Endothelial cell of hepatic sinusoid (primary cell): ENCODE measurements around the gene NIT1.

ENCODE experiments used
- in situ Hi-C: cut with HindIII; loops from 2 replicates; pipeline ENCODE4 v1.10.0; 2017; ENCODE audit warnings: low sequenced_read_pairs

The NIT1 gene, protein sequence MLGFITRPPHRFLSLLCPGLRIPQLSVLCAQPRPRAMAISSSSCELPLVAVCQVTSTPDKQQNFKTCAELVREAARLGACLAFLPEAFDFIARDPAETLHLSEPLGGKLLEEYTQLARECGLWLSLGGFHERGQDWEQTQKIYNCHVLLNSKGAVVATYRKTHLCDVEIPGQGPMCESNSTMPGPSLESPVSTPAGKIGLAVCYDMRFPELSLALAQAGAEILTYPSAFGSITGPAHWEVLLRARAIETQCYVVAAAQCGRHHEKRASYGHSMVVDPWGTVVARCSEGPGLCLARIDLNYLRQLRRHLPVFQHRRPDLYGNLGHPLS

DNA sequence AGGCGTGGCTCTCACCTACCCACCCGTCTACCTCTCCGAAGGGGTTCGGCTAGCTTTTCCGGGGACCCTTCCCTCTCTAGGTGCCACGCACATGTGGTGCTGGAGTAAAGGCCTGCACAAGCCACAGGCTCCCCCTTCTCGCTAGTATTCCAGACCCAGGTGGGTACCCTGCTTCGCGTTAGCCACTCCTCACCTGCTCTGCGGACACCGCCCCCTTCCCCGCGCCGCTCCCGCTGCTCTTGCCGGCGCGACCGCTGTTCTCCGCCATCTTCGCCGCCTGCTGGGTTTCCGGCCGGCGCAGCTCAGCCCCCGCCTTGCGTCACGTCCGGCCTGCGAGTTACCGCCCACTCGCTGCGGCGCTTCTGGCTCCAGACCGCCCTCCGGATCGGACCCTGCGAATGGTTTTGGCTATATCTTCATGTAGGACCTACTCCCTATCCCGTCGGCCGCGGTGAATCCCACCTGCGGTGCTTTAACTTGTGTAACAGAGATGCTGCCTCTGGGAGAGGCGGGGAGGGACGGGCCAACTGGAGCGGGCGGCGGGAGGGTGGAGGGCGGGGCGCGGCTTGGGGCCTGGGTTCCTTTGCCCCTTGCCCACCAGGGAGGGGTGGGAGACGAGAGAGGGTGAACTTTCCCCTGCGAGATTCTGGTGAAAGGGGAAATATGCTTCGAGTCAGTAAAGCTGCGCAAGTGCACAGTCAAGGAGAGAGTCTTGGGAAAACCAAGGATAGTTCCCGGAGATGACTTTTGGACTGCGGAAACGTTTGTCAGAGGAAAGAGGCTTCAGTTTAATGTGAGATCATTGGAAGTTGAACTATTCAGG, at the start of gene NIT1, which contains the start of gene PFDN2:
TSS of gene NIT1 (plus strand) at position 347 of the 823 bp plus-strand sequence. CDS start at position 419, 72 bp downstream.
TSS of gene PFDN2 (minus strand) at position 279 of the 823 bp plus-strand sequence. CDS start at position 268, 11 bp downstream.
- in situ Hi-C loops = no loop called here

DNA sequence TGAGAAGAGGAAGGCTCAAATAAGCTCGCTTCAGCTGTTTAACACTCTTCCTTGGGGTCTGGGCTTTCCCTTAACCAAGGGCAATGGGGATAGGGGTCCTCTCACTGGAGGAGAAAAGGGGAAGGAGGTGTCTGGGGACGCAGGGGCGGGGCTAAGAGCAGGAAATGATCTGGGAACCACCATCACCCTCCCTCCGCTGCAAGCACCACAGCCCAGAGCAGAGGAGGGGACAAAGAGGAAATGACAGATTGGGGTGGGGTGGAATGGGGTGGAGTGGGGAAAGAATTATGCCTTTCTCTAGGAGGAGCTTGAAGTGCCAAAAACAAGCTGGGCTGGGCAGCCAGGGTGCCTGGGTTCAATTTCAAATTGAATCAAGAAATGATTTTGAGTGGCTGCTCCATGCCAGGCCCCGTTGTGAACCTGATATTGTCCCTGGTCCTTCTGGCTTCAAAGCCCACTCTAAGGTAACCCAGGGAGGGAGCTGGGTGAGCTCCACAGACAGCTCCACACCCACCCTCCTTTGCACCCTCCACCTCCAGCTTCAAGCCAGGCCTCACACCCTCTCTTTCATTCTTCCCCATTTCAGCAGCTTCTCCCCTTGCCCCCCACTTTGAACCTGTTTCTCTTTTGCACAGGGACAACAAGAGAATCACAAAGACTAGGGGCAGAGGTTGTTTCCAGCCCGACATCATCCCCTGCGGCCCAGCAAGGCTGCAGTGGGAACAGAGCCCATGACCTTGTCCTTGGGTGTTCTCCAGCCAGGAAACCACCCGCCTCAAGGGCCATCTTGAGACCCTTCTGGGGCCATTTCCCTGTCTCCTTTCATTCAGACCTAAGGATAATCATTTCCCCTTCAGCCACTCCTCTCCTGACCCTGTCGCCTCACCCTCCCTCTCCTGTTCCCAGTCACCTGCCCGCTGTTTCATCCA, 49.3 kb upstream of the NIT1 start:
- in situ Hi-C loops = no loop called here

DNA sequence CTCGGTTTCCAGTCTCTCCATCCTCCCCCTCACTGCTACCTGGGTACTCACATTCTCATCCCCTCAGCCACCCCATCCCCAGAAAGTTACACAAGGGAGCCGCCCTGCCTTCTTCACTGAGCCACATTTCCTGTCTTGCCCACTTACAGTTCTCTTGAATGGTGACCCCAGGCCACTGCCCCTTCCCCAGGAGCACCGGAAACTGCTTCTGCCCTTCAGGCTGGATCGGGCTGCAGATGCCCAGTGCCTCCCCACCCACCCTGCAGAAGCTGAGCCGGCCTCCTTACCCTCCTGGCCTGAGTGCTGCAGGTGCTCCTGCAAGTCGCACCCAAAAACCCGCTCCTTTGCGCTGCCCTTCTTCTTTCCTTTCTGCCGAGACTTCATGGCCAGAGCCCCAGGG, 48.7 kb upstream of the NIT1 start:
- in situ Hi-C loops = no loop called here

DNA sequence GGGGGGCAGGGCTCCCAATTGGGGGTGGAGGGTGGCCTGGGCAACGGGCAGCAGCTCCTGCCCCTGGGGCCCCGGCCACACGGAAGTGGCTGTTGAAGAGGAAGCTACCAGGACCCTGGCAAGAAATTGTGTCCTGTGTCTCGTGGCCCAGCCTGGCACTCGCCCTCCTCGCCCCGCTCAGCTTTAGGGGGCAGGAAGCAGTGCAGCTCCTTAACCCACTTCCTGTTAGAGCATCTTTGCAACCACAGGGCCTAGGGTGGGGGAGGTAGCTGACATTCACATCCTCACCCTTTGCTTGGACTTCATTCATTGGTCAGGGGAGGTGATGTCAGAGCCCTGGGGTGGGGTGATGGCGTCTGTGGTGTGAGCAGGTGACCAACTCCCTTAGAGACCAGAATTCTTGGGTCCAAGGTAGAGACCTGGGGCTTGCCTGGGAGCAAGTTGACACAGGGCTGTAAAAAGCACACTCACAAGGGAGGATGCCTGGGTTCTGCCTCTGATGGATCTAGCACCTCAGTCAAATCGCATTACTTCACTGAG, 48.1 kb upstream of the NIT1 start, which contains the start of gene ARHGAP30:
TSS of gene ARHGAP30 (minus strand) at position 161 of the 540 bp plus-strand sequence. CDS start 267 bp downstream, outside the sequence.
- in situ Hi-C loops = no loop called here

DNA sequence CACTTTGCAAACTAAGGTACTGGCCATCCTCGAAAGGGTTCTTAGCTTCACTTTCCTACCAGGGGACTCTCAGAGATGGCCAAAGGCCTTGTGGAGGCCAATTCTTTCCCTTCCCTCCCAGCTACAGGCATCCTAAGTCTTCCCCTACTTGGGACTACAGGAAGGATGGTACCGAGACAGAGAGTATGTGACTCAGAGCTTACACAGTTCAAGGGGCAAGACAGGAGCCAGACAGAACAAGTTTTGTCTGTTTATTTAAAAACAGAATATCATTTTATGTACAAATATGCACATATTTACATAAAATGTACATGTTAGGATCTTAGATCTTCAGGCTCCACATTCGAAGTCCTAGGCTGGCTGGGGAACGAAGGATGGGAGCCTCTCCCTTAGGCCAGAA, 47.1 kb upstream of the NIT1 start:
- in situ Hi-C loops = no loop called here

DNA sequence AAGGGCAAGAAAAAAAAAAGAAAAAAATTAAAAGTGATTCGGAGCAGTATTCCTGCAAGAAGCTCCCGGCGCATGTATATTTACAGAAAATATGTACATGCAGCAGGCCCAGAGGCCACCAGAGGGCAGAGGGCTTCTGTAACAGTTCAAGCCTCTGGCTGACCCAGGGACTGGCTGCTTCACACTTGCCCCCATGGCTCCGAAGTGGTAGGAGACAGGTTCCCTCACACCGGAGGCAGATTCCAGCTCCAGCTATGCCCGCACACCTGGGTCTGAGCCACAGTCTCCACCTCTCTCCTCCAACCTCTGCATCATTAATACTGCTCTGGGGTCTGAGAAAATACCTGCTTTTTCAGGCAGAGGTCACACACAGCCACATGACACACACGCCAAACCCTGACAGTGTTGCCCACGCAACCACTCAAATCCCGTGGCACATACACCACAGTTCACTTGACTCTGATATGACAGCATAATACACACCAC, 46.0 kb upstream of the NIT1 start:
- in situ Hi-C loops = no loop called here

DNA sequence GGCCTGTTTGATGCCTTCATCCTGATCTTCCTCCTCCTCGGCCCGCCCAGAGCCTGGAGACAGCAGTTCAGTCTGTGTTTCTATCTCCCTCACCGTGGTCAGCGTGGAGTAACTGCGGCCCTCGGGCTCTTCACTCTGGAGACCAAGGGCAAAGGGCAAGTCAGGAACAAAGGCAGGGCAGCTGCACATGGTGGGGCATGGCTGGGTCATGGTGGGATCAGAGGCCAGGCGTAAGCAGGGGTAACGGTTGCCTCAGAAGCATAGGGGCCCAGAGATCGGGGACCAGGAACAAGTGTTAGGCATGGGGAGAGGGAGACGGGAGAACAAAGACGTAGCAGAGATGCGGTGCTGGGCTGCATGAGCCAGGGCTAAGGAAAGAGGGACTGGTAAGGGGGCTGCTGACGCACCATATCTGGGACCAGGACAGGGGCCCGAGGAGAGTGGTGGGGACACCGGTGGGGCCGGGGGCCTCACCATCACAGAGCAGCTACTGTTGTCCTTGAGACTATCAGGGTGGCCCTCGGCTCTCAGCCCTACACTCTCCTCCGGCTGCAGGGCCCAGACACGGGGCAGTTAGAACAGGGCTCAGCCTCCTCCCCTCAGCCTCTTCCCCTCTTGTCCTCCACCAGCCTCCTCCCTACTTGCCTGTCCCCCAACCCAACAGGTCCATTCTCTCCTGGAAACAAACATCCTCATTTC, 45.0 kb upstream of the NIT1 start:
- in situ Hi-C loops = no loop called here

DNA sequence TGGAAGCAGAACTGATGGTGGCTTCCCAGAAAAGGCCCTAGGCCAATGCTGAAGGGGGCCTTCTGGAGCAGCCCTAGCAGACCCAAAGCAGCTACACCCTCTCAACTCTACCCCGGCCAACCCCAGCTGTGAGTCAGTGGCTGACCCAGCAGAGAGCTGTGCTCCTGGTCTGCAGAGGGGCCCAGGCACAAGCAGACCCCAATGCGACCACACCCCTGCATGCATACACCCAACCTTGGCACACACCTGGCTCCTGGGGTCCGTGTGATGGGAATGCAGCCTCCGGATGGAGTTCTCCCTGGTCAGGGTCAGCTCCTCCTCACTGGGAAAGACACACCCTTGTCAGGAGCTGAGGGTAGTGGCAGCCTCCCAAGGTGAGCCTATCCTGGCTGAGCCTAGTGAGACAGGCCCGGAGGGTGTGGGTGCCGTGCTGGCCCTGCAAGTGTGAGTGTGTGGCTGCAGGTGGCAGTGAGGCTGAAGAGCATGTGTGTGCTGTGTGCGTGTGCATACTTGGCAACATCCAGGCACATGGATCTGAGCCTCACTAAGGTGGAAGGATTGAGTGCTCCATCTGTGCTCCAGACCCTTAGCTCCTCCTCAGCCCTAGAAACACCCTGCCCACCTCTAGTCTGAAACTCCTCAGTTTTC, 44.3 kb upstream of the NIT1 start:
- in situ Hi-C loops = no loop called here

DNA sequence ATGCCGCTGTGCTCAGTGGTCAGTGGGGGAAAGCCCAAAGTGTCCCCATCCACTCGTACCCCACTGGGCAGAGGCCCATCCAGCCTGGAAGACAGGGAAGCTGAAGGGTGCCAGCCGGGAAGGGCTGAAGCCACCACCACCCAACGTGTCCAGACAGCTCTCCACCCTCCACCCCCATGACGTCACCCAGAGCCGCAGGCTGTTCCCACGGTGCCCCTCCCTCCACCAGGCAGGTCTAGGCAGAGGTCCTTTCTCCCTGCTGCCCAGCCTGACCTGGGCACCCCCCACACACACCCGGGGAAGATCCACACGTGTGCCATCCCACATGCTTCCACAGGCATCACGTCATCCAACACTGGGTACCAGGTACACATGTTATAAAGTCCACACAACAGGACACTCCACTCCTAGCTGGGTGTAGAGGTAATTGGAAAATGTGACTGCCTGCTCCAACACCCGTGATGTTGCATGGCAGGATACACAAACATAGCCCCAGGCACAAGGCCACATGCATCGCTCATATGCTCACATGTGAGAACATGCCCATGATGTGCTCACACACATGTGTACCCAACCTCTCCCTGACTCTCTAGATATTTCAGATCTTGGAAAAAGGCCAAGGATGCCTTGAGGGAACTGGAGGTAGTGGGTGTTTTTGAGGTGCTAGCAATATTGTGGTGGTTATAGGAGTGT, 43.1 kb upstream of the NIT1 start:
- in situ Hi-C loops = no loop called here

DNA sequence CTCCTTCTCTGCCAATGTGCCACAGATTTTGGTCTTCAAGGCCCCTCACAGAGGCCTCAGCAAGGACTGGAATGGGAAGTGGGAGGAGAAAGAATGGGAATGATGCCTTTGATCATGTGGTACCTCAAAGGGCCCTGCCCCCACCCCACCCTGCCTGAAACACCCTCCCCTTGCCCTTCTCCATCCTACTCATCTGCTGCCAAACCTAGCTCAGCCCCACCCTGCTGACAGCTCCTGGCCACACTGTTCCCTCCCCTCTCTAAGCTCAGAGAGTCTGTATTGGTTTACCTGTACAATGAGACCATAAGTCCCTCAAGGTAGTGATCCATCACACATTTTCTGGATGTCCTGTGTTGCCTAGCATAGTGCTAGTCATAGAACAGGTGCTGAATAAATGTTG, 41.5 kb upstream of the NIT1 start:
- in situ Hi-C loops = no loop called here

DNA sequence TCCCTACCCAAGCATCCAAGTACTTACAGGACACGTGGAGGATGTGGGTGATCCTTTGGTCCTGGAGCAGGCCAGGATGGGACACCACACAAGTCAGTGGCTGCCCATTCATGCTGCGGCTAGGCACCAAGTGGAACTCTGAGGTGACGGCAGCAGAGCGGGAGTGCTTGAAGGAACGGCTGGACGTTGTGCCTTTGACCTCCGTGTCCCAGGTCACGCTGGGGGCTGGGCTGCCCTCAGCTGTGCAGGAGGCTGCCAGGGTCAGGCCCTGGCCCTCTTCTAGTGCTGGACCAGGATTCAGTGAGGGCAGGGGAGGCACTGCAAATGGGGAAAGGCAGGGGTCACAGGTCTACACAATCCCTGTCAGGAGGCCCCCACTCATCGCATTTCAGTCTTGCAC, 40.5 kb upstream of the NIT1 start:
- in situ Hi-C loops = no loop called here

DNA sequence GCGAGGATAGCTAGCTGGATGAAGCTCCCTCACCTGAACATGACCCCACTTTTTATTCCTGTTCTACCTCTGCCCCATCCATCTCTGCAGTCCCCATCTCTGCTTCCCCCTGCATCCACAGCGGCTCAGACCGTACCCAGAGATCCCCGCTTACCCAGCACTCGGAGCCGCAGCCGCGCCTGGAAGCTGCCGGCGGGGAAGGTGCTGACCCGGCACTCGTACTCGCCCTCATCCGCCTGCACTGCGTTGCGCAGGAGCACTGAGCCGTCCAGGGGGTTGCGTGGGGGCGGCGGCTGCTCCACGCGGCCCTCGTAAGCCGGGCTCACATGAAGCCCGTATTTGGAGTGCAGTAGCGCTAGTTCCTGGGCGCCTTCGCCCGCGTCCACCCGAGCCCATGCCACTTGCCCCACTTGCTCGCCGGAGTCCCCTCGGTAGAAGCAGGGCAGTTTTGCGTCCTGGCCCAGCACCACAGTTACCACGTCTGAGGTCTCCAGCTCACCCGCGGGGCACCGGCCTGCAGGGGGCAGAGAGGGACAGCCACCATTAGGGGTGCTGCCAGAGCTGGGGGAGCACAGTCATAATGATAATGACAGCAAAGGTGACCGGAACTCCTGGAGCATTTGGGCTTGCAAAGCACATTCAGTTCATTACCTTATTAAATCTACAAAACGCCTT, 38.3 kb upstream of the NIT1 start:
- in situ Hi-C loops = no loop called here

DNA sequence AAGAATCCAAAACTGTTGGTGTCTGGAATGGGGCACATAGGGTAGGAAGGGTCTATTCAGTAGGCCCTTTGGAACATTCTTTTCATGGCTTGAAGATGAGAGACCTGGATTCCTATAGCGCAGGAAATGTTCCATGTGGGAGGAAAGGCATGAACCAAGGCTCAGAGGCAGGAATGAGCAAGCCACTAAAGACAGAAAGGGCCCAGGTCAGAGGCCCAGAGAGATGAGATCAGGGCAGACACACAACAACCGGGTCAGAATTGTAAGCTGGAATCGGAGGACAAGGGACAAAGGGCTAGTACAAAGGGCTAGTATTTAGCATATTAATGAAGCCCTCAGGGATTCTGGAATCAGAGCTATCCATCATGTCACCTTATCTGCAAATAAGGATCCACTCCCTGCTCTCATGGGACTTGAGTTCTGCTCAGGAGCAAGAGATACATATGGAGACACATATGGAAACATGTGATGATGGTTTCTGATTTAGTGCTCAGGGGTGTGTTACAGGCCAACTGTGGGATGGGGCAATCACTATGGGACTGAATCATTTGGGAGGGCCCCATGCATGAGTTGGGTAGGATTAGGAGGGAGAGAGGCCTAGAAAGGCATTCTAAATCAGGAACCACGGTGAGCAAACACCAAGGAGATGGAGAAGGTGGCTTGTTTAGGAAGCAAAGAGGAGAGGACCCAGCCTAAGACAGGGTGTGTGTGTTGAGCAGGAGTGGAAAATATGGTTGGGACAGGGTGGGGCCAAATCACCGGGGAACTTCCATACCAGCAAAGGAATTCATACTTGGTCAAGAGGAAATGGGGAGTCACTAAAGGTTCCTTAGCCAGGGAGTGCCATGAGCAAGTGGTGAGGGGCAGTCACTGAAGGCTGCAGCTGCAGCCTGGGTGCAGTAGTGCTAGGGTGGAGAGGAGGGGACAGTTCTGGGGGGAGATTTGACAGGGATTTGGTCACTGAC, 37.2 kb upstream of the NIT1 start:
- in situ Hi-C loops = no loop called here

DNA sequence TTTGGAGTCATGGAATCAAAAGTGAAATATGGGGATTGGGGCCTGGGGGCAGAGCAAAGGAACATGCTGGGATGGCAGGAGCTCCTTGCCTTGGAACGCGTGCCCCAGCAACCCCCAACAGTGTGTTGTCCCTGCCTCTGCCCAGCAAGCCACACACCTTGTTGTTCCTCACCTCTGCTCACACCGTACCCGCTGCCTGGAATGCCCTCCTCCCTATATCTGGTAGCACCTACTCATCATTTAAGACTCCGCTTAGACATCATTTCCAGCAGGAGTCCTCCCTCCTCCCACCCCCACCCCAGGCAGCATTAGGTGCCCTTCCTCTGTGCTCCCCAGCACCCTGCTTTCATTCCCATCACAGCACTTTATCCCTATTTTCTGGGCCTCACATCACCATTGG, 36.4 kb upstream of the NIT1 start:
- in situ Hi-C loops = no loop called here

DNA sequence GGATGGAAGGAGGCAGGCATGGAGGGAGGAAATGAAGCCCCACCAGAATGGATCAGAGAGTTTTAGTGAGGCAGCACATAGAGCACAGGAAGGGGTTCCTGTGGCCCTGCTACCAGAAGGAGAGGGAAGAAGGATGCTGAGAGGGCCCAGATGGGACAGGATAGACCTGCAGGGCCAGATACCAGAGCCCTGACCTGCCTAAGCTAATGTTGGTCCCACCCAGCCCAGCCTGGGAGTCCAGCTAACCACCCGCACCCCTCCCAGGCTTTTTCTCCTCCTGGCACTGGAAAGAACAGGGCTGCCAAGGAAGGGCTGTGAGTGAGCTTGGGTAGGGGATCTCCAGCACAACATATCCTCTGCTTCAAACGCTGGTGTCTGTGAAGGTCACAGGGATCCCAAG, 35.4 kb upstream of the NIT1 start:
- in situ Hi-C loops = no loop called here

DNA sequence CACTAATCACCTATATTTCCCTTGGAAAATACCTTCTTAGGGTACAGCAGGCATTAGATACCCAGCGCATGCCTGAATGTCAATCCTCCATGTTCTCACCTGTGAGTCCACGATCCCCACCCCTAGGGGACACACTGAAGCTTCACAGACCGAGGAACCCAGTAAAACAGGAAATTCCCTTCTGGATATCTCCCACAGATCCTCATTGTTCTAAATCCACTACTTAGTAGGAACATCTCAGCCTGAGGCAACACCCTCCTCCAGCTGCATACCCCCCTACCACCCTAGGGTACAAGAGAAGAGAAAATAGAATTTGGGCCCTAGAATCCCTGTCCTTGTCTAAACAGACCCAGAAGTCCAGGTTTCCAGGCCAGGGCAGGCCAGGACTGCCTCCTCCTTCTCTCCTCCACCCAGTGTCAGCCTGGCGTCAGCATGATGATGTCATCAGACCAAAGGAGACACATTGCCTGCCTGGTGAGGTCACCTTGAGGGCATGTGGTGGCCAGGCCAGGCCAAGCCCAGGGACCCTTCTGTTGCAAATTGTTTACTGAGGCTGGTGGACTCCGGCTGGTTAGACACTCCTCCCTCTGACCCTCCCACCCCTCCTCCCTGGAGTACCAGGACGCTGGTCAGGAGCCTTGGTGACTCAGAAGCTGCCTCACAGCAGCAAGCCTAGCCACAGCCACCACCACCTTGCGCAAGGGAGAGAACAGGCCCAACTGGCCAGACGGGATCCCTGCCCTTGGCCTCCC, 34.7 kb upstream of the NIT1 start:
- in situ Hi-C loops = no loop called here
